ENCODE data around the gene ETV5.

ETV5 gene

DNA sequence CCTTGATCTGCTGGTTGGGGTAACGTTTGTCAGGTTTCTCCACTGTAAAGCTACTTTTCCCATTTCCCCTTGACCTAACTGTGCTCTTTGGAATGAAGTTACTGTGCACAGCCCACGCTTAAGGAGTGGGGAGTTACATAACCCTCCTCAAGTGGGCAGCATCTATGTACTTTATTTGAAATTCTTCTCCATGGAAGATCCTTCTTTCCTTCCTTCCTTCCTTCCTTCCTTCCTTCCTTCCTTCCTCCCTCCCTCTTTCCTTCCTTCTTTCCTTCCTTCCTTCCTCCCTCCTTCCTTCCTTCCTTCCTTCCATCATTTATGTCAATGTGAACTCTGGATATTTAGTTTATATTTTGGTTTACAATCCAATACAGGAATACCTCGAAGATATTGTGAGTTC is 94.0 kb downstream of the ETV5 start:
- no peak for DNase-seq

DNA sequence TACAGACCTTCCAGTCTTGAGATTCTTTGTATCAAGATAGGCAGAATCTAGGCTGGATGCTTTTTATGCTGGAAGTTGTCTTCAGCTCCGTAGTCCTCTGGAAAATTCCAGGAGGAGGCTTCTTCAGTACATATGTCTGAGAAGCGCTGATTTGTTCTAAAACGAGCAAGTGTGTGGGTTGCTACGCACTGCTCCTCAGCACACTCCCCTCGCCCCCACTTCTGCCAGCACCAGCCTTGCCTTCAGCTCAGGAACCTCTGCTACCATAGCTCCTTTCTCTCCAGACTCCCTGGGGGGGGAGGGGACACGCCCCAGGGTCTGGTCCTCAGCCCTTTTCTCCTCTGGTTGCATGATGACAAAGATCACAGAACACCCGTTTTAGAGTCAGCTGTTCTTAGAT is 95.6 kb downstream of the ETV5 start:
- DNase-seq = no peak

DNA sequence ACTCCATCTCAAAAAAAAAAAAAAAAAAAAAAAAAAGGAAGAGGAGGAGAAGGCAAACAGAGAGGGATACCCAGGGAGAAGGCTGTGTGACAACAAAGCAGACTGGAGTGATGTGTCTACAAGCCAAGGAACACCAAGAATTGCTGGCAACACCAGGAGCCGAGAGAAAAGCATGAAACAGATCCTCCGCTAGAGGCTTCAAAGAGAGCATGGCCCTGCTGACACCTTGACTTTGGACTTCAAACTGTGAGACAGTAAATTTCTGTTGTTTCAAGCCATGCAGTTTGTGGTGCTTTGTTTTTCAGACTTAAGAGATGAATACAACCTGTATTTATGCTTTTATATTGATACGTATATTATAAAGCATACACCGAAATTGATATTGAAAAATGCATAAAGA is 96.8 kb downstream of the ETV5 start:
- DNase-seq = no peak

DNA sequence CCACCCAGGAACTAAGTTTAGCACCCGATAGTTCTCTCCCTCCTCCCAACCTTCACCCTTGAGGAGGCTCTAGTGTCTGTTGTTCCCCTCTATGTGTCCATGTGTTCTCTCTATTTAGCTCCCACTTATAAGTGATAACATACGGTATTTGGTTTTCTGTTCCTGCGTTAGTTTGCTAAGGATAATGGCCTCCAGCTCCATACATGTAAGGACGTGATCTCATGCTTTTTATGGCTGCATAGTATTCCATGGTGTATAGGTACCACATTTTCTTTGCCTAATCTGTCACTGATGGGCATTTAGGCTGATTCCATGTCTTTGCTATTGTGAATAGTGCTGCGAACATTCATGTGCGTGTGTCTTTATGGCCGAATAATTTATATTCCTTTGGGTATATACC is 104.2 kb downstream of the ETV5 start:
- DNase-seq = no peak

DNA sequence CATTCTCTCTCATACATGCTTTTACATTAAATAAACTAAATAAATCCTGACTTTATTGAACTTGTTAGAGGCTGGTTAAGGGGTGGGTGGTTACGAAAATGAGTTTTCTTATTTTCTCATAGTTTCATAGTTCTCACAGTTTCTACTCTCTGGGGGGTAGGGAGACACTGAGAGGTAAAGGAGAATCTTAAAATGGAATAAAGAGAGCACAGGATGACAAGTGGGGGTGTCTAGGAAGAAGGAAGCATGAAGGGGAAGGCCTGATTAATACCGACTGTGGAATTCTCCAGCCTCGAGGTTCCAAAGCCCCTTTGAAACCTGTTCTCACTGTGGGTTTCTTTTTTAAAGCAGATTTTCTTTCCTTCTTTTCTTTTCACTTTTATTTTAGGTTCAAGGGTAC is 104.7 kb downstream of the ETV5 start:
- DNase-seq = no peak

DNA sequence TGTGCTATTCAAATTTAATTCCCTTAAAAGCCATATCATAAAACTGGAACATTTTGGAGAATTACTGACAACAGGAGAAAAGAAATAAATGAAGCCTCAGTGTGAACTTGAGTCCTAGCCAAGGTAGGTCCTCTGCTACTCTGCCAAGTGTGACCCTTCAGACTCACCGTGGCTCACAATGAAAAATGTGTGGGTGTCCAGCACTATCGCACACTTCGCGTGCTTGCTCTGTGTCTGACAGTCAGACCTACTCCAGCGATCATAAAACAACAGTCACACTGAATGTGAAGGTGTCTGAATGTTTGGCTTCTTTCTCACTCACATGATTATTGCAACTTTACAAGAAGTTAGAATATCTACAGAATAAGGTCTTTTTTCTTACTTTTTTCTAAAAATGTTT is 105.3 kb downstream of the ETV5 start:
- DNase-seq = no peak

DNA sequence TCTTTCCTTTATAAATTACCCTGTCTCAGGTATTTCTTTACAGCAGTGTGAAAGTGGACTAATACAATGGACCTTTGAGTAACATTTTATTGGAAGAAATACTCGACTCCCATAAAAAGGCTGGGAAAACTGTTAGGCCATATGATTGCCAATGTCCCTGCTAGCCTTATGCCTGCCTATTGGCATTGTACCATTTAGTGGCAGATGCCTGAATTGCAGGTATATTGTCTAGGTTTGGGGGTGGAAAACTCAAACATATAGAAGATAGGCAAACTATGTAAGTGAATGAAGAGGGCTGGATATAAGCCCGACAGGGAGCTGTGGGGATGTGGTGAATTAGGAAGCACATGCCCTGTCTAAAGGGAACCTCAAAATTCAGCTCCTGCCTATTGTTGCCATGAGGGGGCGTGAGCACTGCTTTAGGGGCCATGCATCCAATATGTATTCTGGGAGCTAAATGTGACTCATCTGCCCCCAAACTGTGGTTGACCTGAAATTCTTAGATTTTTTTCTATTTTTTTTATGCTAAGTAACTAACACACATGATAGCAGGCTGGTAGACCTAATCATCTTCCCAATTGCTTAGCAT is 105.9 kb downstream of the ETV5 start:
- no peak for DNase-seq

DNA sequence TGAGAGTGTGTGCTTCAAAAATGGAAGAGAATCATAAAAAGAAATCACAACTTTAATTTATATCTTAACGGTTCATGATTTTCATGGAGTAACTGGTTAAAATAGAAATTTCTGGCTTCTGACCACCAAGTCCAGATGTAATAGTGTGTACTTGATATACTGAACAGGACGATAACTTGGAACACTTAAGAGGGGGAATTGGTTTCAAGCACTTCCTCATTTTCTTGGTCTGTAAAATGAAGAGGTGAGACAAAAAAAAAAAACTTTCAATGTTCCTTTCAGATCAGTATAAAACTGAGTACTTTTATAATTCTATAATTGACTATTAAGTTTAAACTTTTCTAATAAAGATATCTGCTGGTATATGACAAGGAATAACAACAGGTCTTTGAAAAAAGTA is 107.0 kb downstream of the ETV5 start:
- no peak for DNase-seq

DNA sequence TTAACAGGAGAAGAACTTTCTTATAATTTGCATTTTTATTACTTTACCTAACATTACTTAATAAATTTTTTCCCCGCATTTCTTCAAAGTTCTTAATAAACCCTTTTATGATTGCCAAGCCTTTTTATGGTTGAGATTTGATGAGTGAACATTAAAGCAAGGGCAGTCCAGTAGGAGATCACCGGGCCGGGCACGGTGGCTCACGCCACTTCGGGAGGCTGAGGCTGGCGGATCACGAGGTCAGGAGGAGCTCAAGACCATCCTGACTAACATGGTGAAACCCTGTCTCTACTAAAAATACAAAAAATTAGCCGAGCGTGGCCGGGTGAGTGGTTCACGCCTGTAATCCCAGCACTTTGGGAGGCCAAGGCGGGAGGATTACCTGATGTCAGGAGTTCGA is 109.7 kb downstream of the ETV5 start:
- DNase-seq = no peak

DNA sequence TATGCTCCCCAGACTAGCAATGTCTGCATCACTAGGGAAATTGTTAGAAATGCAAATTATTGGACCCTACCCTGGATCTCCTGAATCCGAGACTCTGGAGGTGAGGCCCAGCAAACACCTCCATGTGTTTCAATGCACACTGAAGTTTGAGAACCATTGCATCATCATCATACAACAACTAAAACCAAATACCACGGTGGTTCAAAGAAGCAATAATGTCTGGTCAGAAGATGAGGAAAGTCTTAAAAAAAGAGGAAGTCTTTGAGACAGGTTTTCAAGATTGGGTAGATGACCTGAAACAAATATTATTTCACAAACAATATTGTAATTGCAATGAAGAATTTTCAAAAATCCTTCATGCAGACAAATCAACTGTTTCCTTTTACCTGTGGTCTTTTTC is 110.8 kb downstream of the ETV5 start:
- DNase-seq = no peak

DNA sequence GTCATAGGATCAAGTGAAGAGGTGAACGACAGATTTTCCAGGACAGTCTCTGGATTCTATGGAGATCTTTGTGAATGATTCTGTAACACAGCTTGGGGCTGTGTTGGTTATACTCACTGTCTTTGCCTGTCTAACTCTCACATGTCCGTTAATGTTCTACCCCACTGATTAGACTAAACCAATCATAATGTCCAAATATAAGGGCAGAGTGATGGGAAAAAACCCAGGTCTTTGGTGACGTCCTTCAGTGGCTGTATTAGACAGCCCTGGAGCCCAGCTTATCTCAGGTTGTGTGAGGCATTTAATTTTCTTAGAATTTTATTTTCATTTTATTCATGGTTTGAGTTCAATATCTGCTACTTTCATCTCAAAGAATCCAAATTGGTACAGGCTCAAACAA is 111.8 kb downstream of the ETV5 start:
- DNase-seq = no peak
